ENCODE data around the gene TM4SF20. TPM values are rescaled to one million over a fixed set of nuclear protein-coding genes. Genes with fewer than 3 reads are reported as not detected.

Gene TM4SF20
- total RNA-seq, 4 donors from 2014 or later = not detected

- no peak overlapping the region for H3K4me3 ChIP-seq (ENCODE audit: low read depth, poor library complexity, severe bottlenecking)
- intact Hi-C loops (cut with DNase I; ENCODE audit: low total_unique reads) = loop anchor here (10.0 kb wide), 1 partner anchor 362 kb away; no protein-coding TSS in a partner anchor
- DNase-seq (ENCODE audit: low spot score in 2 of 2) = no peak
- no peak for TF ChIP-seq POLR2A (IDR thresholded peaks at IDR 0.05)
- TF ChIP-seq CTCF (IDR thresholded peaks at IDR 0.05) = no peak
- WGBS, 2 donors = 55 to 57% methylated on average over 4 of the region's 4 CpGs
These were observed 23.9 kb upstream of the TM4SF20 start for GRCh38 chr2:227402959-227403358.

GRCh38 chr2:227402321-227402720, 23.2 kb upstream of the TM4SF20 start:
- no peak for DNase-seq (ENCODE audit: low spot score in 2 of 2)
- intact Hi-C loops (cut with DNase I; ENCODE audit: low total_unique reads) = loop anchor here (10.0 kb wide), 1 partner anchor 362 kb away; no protein-coding TSS in a partner anchor
- TF ChIP-seq CTCF (IDR thresholded peaks at IDR 0.05) (no peak), POLR2A (IDR thresholded peaks at IDR 0.05) (no peak)
- no peak overlapping the region for H3K4me3 ChIP-seq (ENCODE audit: low read depth, poor library complexity, severe bottlenecking)

GRCh38 chr2:227401550-227401949, 22.4 kb upstream of the TM4SF20 start:
- DNase-seq (ENCODE audit: low spot score in 2 of 2) = no peak
- TF ChIP-seq POLR2A (IDR thresholded peaks at IDR 0.05) (no peak), CTCF (IDR thresholded peaks at IDR 0.05) (no peak)
- WGBS, 2 donors = 78 to 92% methylated on average over 2 of the region's 2 CpGs
- H3K4me3 ChIP-seq (ENCODE audit: low read depth, poor library complexity, severe bottlenecking) = no peak overlapping the region
- intact Hi-C loops (cut with DNase I; ENCODE audit: low total_unique reads) = loop anchor here (10.0 kb wide), 1 partner anchor 363 kb away; no protein-coding TSS in a partner anchor

GRCh38 chr2:227398684-227399670, 19.9 kb upstream of the TM4SF20 start:
- DNase-seq (ENCODE audit: low spot score in 2 of 2) = no peak
- WGBS, 2 donors = 91% methylated on average over 4 of the region's 4 CpGs
- TF ChIP-seq POLR2A (IDR thresholded peaks at IDR 0.05) (no peak), CTCF (IDR thresholded peaks at IDR 0.05) (no peak)
- intact Hi-C loops (cut with DNase I; ENCODE audit: low total_unique reads) = no loop called here
- no peak overlapping the region for H3K4me3 ChIP-seq (ENCODE audit: low read depth, poor library complexity, severe bottlenecking)

GRCh38 chr2:227397562-227397961, 18.5 kb upstream of the TM4SF20 start:
- no peak overlapping the region for H3K4me3 ChIP-seq (ENCODE audit: low read depth, poor library complexity, severe bottlenecking)
- intact Hi-C loops (cut with DNase I; ENCODE audit: low total_unique reads) = no loop called here
- 24 to 42% methylated on average over 4 of the region's 4 CpGs for WGBS, 2 donors
- TF ChIP-seq CTCF (IDR thresholded peaks at IDR 0.05) (no peak), POLR2A (IDR thresholded peaks at IDR 0.05) (no peak)
- no peak for DNase-seq (ENCODE audit: low spot score in 2 of 2)

Measured in lower leg skin (tissue), 4 donors.